Erythroblast (primary cell): Measurements from ENCODE around the gene ARL6IP4.

Source experiments
- GATA1 ChIP-seq: IDR thresholded peaks from 2 replicates; pipeline ENCODE4 v1.6.1; 2011; ENCODE audit warnings: low read depth, mild to moderate bottlenecking, control low read depth, low read length, moderate library complexity
- POLR2A ChIP-seq: IDR thresholded peaks from 2 replicates; pipeline ENCODE4 v1.6.1; 2011; ENCODE audit warnings: mild to moderate bottlenecking, low read length

GRCh38 chr12:123026094-123026853 is 45.8 kb downstream of the ARL6IP4 start:
- TF ChIP-seq POLR2A: no peak
- no peak for TF ChIP-seq GATA1
